MM.1S (cell line): Measurements from ENCODE around the gene DIP2C.

Experiments
- DNase-seq: peaks from one replicate; pipeline ENCODE4 v3.0.0-alpha.2; 2015
- H2AFZ ChIP-seq: fragments of 300-600 bp; sonication (generic); 2 replicates; pipeline ENCODE4 v1.6.0; 2016; ENCODE audit warnings: antibody characterized with exemption, low read length
- H3F3A ChIP-seq: fragments of 300-600 bp; sonication (generic); 2 replicates; pipeline ENCODE4 v1.6.1; 2016; ENCODE audit warnings: mild to moderate bottlenecking, antibody characterized with exemption, low read length, moderate library complexity, mixed read lengths; ENCODE audit not compliant: insufficient read depth
- H3K27ac ChIP-seq: fragments of 300-600 bp; sonication (generic); 2 replicates; pipeline ENCODE4 v1.5.1; 2016; ENCODE audit warnings: mild to moderate bottlenecking, low read length
- H3K27me3 ChIP-seq: fragments of 300-600 bp; sonication (generic); replicated peaks from 2 replicates; pipeline ENCODE4 v1.6.0; 2016; ENCODE audit warnings: low read length; ENCODE audit not compliant: insufficient read depth
- H3K36me3 ChIP-seq: fragments of 300-600 bp; sonication (generic); replicated peaks from 2 replicates; pipeline ENCODE4 v1.6.1; 2016; ENCODE audit warnings: mild to moderate bottlenecking, low read length, mixed read lengths; ENCODE audit not compliant: insufficient read depth
- H3K4me1 ChIP-seq: fragments of 300-600 bp; sonication (generic); 2 replicates; pipeline ENCODE4 v1.6.1; 2016; ENCODE audit warnings: low read length, mixed read lengths
- H3K4me2 ChIP-seq: fragments of 300-600 bp; sonication (generic); 2 replicates; pipeline ENCODE4 v1.6.0; 2016; ENCODE audit warnings: low read depth, low read length
- H3K4me3 ChIP-seq: fragments of 300-600 bp; sonication (generic); 2 replicates; pipeline ENCODE4 v1.5.1; 2016; ENCODE audit warnings: low read length, mixed read lengths
- H3K79me2 ChIP-seq: fragments of 300-600 bp; sonication (generic); 2 replicates; pipeline ENCODE4 v1.6.1; 2016; ENCODE audit warnings: mixed run types, low read length, mixed read lengths
- H3K9ac ChIP-seq: fragments of 300-600 bp; sonication (generic); 2 replicates; pipeline ENCODE4 v1.6.1; 2016; ENCODE audit warnings: low read length, mixed read lengths
- H3K9me2 ChIP-seq: fragments of 300-600 bp; sonication (generic); replicated peaks from 2 replicates; pipeline ENCODE4 v1.6.1; 2016; ENCODE audit warnings: mild to moderate bottlenecking, low read length, mixed read lengths; ENCODE audit not compliant: insufficient read depth
- H3K9me3 ChIP-seq: fragments of 300-600 bp; sonication (generic); replicated peaks from 2 replicates; pipeline ENCODE4 v1.6.1; 2016; ENCODE audit warnings: mild to moderate bottlenecking, low read length, mixed read lengths; ENCODE audit not compliant: insufficient read depth
- H4K20me1 ChIP-seq: fragments of 300-600 bp; sonication (generic); 2 replicates; pipeline ENCODE4 v1.6.1; 2016; ENCODE audit warnings: mild to moderate bottlenecking, low read length, moderate library complexity, mixed read lengths; ENCODE audit not compliant: insufficient read depth
- EZH2 ChIP-seq: fragments of 300-600 bp; sonication (generic); optimal IDR thresholded peaks from 2 replicates; pipeline ENCODE3; 2017; ENCODE audit warnings: low read depth, mild to moderate bottlenecking, antibody characterized with exemption, low read length, mixed read lengths
- EZH2phosphoT487 ChIP-seq: fragments of 300-600 bp; sonication (generic); IDR thresholded peaks from 2 replicates; pipeline ENCODE4 v1.6.1; 2018; ENCODE audit warnings: antibody characterized with exemption, low read length
- TF ChIP-seq, protein P1 (sequence below): fragments of 300-600 bp; sonication (generic); IDR thresholded peaks from 2 replicates; pipeline ENCODE4 v1.5.1; 2016; ENCODE audit warnings: antibody characterized with exemption, low read length, mixed read lengths

The DIP2C gene

DNA sequence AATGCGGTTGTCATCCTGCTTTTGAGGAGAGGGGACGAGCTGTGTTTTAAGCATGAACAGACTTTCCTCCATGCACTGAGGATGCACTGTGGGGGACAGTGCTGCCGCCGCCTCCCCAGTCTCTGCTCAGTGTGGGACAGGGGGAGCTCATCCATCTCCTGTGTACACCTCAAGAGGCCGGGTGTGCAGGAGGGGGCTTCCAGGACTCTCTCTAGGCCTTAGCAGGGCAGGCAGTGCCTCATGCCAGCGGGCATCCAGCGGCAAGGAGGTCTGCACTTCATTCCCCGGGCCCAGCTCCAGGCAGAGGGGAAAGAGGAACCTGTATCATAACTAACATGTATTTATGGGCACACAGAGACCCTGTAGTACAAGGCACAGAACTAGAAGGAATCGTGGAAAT is 89.7 kb downstream of the DIP2C start:
- TF ChIP-seq, protein P1, sequence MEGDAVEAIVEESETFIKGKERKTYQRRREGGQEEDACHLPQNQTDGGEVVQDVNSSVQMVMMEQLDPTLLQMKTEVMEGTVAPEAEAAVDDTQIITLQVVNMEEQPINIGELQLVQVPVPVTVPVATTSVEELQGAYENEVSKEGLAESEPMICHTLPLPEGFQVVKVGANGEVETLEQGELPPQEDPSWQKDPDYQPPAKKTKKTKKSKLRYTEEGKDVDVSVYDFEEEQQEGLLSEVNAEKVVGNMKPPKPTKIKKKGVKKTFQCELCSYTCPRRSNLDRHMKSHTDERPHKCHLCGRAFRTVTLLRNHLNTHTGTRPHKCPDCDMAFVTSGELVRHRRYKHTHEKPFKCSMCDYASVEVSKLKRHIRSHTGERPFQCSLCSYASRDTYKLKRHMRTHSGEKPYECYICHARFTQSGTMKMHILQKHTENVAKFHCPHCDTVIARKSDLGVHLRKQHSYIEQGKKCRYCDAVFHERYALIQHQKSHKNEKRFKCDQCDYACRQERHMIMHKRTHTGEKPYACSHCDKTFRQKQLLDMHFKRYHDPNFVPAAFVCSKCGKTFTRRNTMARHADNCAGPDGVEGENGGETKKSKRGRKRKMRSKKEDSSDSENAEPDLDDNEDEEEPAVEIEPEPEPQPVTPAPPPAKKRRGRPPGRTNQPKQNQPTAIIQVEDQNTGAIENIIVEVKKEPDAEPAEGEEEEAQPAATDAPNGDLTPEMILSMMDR: no peak
- no peak for TF ChIP-seq EZH2phosphoT487
- Histone ChIP-seq H3K9me2 (no peaks in the 10 kb centered on the region), H4K20me1 (no peaks in the 10 kb centered on the region), H3K36me3 (no peaks in the 10 kb centered on the region), H3K4me1 (no peaks in the 10 kb centered on the region), H2AFZ (no peak overlapping the region), H3K9ac (no peak overlapping the region), H3K27ac (no peak overlapping the region), H3K9me3 (no peaks in the 10 kb centered on the region), H3F3A (no peaks in the 10 kb centered on the region), H3K4me2 (no peak overlapping the region), H3K27me3 (no peaks in the 10 kb centered on the region), H3K79me2 (no peaks in the 10 kb centered on the region), H3K4me3 (no peak overlapping the region)
- DNase-seq: no peak

DNA sequence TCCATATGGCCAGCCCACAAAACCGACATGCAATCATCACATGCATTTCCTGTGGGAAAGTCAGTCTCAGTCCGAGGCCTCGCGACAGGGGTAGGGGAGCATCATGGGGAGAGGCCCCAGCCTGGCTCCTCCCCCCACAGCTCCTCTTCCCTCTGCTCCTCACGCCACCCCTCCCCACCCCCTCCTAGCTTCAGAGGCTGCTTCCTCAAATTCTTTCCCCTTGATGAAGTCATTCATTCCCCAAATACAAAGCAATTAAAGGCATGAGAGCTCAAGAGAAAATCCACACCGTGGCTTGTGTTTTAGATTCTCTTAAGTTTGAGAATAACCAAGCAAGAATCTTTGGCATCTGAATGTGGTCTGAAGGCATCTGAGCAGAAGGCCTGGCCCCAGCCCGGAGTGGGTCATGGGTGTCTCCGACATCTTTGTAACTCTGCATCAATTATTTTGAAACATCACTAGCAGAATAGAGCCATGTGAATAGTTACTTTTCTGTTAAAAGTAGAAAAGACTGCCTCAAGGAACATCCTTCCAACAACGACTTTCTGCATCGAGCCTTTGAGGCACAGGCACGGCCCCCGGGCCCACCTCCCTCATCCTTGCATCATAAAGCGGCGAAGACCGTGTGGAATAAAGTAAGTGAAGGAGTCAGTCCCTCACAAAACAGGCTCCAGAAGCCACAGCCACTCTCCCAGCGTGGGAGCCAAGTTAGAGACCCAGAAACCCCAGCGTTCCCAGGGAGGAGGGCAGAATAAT is 90.9 kb downstream of the DIP2C start:
- Histone ChIP-seq H3K27me3 (no peaks in the 10 kb centered on the region), H3K4me2 (no peak overlapping the region), H3K27ac (no peak overlapping the region), H3K9me3 (no peaks in the 10 kb centered on the region), H2AFZ (no peak overlapping the region), H3K9me2 (no peaks in the 10 kb centered on the region), H3K4me3 (no peak overlapping the region), H3K79me2 (no peaks in the 10 kb centered on the region), H3K4me1 (no peaks in the 10 kb centered on the region), H3F3A (no peaks in the 10 kb centered on the region), H4K20me1 (no peaks in the 10 kb centered on the region), H3K9ac (no peak overlapping the region), H3K36me3 (no peaks in the 10 kb centered on the region)
- DNase-seq: no peak
- TF ChIP-seq EZH2phosphoT487 (no peak), EZH2 (no peak)
- TF ChIP-seq, protein P1: no peak

DNA sequence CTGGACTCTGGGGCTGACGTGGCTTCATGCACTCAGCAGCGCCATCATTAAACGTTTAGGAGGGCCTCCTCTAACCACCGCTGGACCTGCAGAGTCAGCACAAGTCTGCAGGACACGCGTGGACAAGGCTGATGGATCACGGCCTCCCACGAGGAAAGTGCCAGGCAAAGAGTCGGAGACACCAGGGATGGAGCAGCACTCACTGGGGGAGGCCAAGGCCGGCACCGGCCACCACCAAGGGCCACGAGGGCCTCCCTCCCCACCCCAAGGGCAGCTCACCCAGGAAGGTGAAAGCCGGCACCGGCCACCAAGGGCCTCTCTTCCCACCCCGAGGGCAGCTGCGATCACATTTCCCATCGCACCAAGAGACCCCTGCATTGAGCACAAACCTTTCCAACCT is 91.5 kb downstream of the DIP2C start:
- Histone ChIP-seq H4K20me1 (no peaks in the 10 kb centered on the region), H3K27ac (no peak overlapping the region), H3K79me2 (no peaks in the 10 kb centered on the region), H3K9ac (no peak overlapping the region), H3K36me3 (no peaks in the 10 kb centered on the region), H2AFZ (no peak overlapping the region), H3F3A (no peaks in the 10 kb centered on the region), H3K9me3 (no peaks in the 10 kb centered on the region), H3K4me2 (no peak overlapping the region), H3K9me2 (no peaks in the 10 kb centered on the region), H3K4me3 (no peak overlapping the region), H3K4me1 (no peaks in the 10 kb centered on the region), H3K27me3 (no peaks in the 10 kb centered on the region)
- TF ChIP-seq EZH2phosphoT487 (no peak), EZH2 (no peak)
- TF ChIP-seq, protein P1: no peak
- DNase-seq: no peak
